Liver (tissue), 9 donors: Measurements from ENCODE around the gene PRPSAP1. TPM values are rescaled to one million over a fixed set of nuclear protein-coding genes. Genes with fewer than 3 reads are reported as not detected.

Experiments
- DNase-seq: peaks from one replicate; pipeline ENCODE4 v3.0.0-alpha.2; 2017; ENCODE audit warnings: low spot score
- H3K27ac ChIP-seq, 2 donors: one replicate each; pipeline ENCODE4 v1.7.0; 2013; ENCODE audit warnings: inconsistent platforms in 2 of 2, low read length in 2 of 2, control low read depth in 1 of 2, low read depth in 1 of 2, mild to moderate bottlenecking in 1 of 2
- H3K27me3 ChIP-seq, 4 donors: one replicate each; pipeline versions ENCODE4 v1.6.1 to v1.7.0; 2013; ENCODE audit warnings: low read length in 3 of 4, inconsistent platforms in 1 of 4, mild to moderate bottlenecking in 1 of 4, moderate library complexity in 1 of 4; ENCODE audit not compliant: control insufficient read depth in 4 of 4, insufficient read depth in 4 of 4
- H3K36me3 ChIP-seq, 4 donors: one replicate each; pipeline versions ENCODE4 v1.6.1 to v1.7.0; 2013; ENCODE audit warnings: low read length in 3 of 4, mild to moderate bottlenecking in 3 of 4, low read depth in 1 of 4, moderate library complexity in 1 of 4; ENCODE audit not compliant: control insufficient read depth in 4 of 4, insufficient read depth in 3 of 4
- H3K4me1 ChIP-seq, 4 donors: one replicate each; pipeline versions ENCODE4 v1.6.1 to v1.7.0; 2013; ENCODE audit warnings: low read length in 3 of 4, mild to moderate bottlenecking in 3 of 4, moderate library complexity in 1 of 4; ENCODE audit not compliant: control insufficient read depth in 4 of 4, insufficient read depth in 4 of 4
- H3K4me3 ChIP-seq, 3 donors: one replicate each; pipeline versions ENCODE4 v1.6.1 to v1.7.0; 2013; ENCODE audit warnings: low read length in 3 of 3, control low read depth in 1 of 3, low read depth in 1 of 3, mild to moderate bottlenecking in 1 of 3
- H3K9ac ChIP-seq, 2 donors: one replicate each; pipeline ENCODE4 v1.7.0; 2013; ENCODE audit warnings: low read length in 2 of 2, mild to moderate bottlenecking in 2 of 2, moderate library complexity in 2 of 2, control low read depth in 1 of 2, low read depth in 1 of 2
- H3K9me3 ChIP-seq, 4 donors: one replicate each; pipeline versions ENCODE4 v1.6.1 to v1.7.0; 2013; ENCODE audit warnings: low read length in 3 of 4; ENCODE audit not compliant: control insufficient read depth in 4 of 4
- ATF3 ChIP-seq: IDR thresholded peaks from 2 replicates; pipeline ENCODE4 v1.6.1; 2016; ENCODE audit warnings: antibody characterized with exemption
- CTCF ChIP-seq: fragments of 150-350 bp; IDR thresholded peaks from 2 replicates; pipeline ENCODE4 v1.5.1; 2017; ENCODE audit warnings: improper control_type of control experiment, low read depth, low read length; ENCODE audit not compliant: missing input control
- EGR1 ChIP-seq, 2 donors: IDR thresholded peaks; 2 replicates each; pipeline ENCODE4 v1.6.1; 2016 to 2018; ENCODE audit warnings: antibody characterized with exemption in 2 of 2, low read depth in 2 of 2
- FOXA1 ChIP-seq: IDR thresholded peaks from 2 replicates; pipeline ENCODE4 v1.6.1; 2016; ENCODE audit warnings: antibody characterized with exemption
- FOXA2 ChIP-seq: IDR thresholded peaks from 2 replicates; pipeline ENCODE4 v1.6.1; 2016; ENCODE audit warnings: antibody characterized with exemption
- GABPA ChIP-seq, 2 donors: IDR thresholded peaks in 1 of 2; conservative IDR thresholded peaks in 1 of 2; 2 replicates each; pipeline ENCODE4 v1.6.1; 2016; ENCODE audit warnings: antibody characterized with exemption in 2 of 2, mild to moderate bottlenecking in 1 of 2, moderate library complexity in 1 of 2
- HNF4A ChIP-seq, 2 donors: conservative IDR thresholded peaks; 2 replicates each; pipeline ENCODE4 v1.6.1; 2016; ENCODE audit warnings: antibody characterized with exemption in 2 of 2, mild to moderate bottlenecking in 2 of 2
- HNF4G ChIP-seq: IDR thresholded peaks from 2 replicates; pipeline ENCODE4 v1.6.1; 2016; ENCODE audit warnings: antibody characterized with exemption
- JUND ChIP-seq, 2 donors: IDR thresholded peaks; 2 replicates each; pipeline ENCODE4 v1.6.1; 2016; ENCODE audit warnings: antibody characterized with exemption in 2 of 2
- MAX ChIP-seq: IDR thresholded peaks from 2 replicates; pipeline ENCODE4 v1.6.1; 2016; ENCODE audit warnings: antibody characterized with exemption
- NR2F2 ChIP-seq: IDR thresholded peaks from 2 replicates; pipeline ENCODE4 v1.6.1; 2016; ENCODE audit warnings: antibody characterized with exemption
- RAD21 ChIP-seq, 2 donors: IDR thresholded peaks; 2 replicates each; pipeline ENCODE4 v1.6.1; 2016; ENCODE audit warnings: antibody characterized with exemption in 2 of 2, mild to moderate bottlenecking in 2 of 2
- REST ChIP-seq: IDR thresholded peaks from 2 replicates; pipeline ENCODE4 v1.6.1; 2016; ENCODE audit warnings: antibody characterized with exemption, mild to moderate bottlenecking
- RXRA ChIP-seq, 2 donors: IDR thresholded peaks; 2 replicates each; pipeline ENCODE4 v1.6.1; 2017 to 2018; ENCODE audit warnings: antibody characterized with exemption in 2 of 2, mild to moderate bottlenecking in 1 of 2
- SP1 ChIP-seq: IDR thresholded peaks from 2 replicates; pipeline ENCODE4 v1.6.1; 2018; ENCODE audit warnings: antibody characterized with exemption, mild to moderate bottlenecking
- TAF1 ChIP-seq: conservative IDR thresholded peaks from 2 replicates; pipeline ENCODE4 v1.6.1; 2016; ENCODE audit warnings: antibody characterized with exemption, mild to moderate bottlenecking
- YY1 ChIP-seq: IDR thresholded peaks from 2 replicates; pipeline ENCODE4 v1.6.1; 2016; ENCODE audit warnings: antibody characterized with exemption, mild to moderate bottlenecking
- ZBTB33 ChIP-seq: IDR thresholded peaks from 2 replicates; pipeline ENCODE4 v1.6.1; 2016; ENCODE audit warnings: antibody characterized with exemption
- WGBS: extraction: QIAGEN DNeasy Blood & Tissue Kit; methylation state at CpG from one replicate; pipeline ENCODE4 v1.1.7; 2013; 5-methylcytosine and 5-hydroxymethylcytosine counted together
- polyA plus RNA-seq, 2 donors: library from polyadenylated mRNA; stranded (reverse) in 1 of 2; unstranded in 1 of 2; fragments of 200-250 nt in 1 of 2; fragments of >200 nt in 1 of 2; fragmentation: Nextera tagmentation in 1 of 2; extraction: Ambion mirVana in 1 of 2; gene quantifications; one replicate each; pipeline versions ENCODE4 v1.2.1 to v1.2.3, GENCODE V29; 2013 to 2015
- total RNA-seq, 2 donors: library from RNA; depleted of rRNA; stranded (reverse); fragments of >200 nt; gene quantifications; one replicate each; pipeline ENCODE4 v1.2.3, GENCODE V29; 2014
- donor health status: healthy.
- donor health status: healthy.
- donor health status: healthy.
- donor health status: healthy.
- donor health status: healthy.

The PRPSAP1 gene
- total and polyA plus RNA-seq, 4 donors: 21.4 to 78.1 (median 52.6) TPM

- peaks cover 10 to 45% (median 29%) of the 10 kb centered on the region in 4 donors for H3K36me3 ChIP-seq
- no peak overlapping the region for H3K27ac ChIP-seq
- H3K27me3 ChIP-seq: no peaks in the 10 kb centered on the region
- WGBS: 87% methylated on average over 9 of the region's 9 CpGs
- no peak for DNase-seq
- H3K9ac ChIP-seq: no peak overlapping the region
- H3K4me3 ChIP-seq: no peak overlapping the region
- TF ChIP-seq FOXA1 (no peak), RAD21 (IDR thresholded peaks at IDR 0.05) (no peak), YY1 (no peak), MAX (no peak), NR2F2 (no peak), JUND (IDR thresholded peaks at IDR 0.05) (no peak), FOXA2 (no peak), REST (no peak), ZBTB33 (no peak), EGR1 (IDR thresholded peaks at IDR 0.05; ENCODE audit: low read depth in 2 of 2) (no peak)
- no peaks in the 10 kb centered on the region for H3K9me3 ChIP-seq
- H3K4me1 ChIP-seq: no peaks in the 10 kb centered on the region
Observed at GRCh38 chr17:76312735-76313134, 41.0 kb downstream of the PRPSAP1 start.

- no peak for DNase-seq
- H3K27me3 ChIP-seq: no peaks in the 10 kb centered on the region
- H3K4me1 ChIP-seq: no peaks in the 10 kb centered on the region
- H3K36me3 ChIP-seq: peaks cover 7 to 43% (median 27%) of the 10 kb centered on the region in 4 donors
- no peak overlapping the region for H3K9ac ChIP-seq
- TF ChIP-seq RAD21 (IDR thresholded peaks at IDR 0.05) (no peak), ZBTB33 (no peak), SP1 (no peak), TAF1 (no peak), JUND (IDR thresholded peaks at IDR 0.05) (no peak), GABPA (IDR thresholded peaks at IDR 0.05 in 1 of 2, conservative IDR thresholded peaks at IDR 0.05 in 1 of 2) (no peak), FOXA2 (no peak), YY1 (no peak), FOXA1 (no peak), EGR1 (IDR thresholded peaks at IDR 0.05; ENCODE audit: low read depth in 2 of 2) (no peak), ATF3 (no peak), HNF4A (conservative IDR thresholded peaks at IDR 0.05) (no peak), MAX (no peak), HNF4G (no peak), RXRA (IDR thresholded peaks at IDR 0.05) (no peak), CTCF (no peak), NR2F2 (no peak)
- no peak overlapping the region for H3K4me3 ChIP-seq
- H3K27ac ChIP-seq: no peak overlapping the region
- no peaks in the 10 kb centered on the region for H3K9me3 ChIP-seq
- 93% methylated on average over 4 of the region's 4 CpGs for WGBS
Observed at GRCh38 chr17:76309461-76309860, 44.3 kb downstream of the PRPSAP1 start.
